Dedifferentiated amniotic fluid mesenchymal stem cell (primary cell): ENCODE measurements around the gene TSPAN7.

Source experiments
- DNase-seq: peaks from one replicate; pipeline ENCODE4 v3.0.0-alpha.2; 2016; ENCODE audit errors: extremely low spot score

Gene TSPAN7

DNA sequence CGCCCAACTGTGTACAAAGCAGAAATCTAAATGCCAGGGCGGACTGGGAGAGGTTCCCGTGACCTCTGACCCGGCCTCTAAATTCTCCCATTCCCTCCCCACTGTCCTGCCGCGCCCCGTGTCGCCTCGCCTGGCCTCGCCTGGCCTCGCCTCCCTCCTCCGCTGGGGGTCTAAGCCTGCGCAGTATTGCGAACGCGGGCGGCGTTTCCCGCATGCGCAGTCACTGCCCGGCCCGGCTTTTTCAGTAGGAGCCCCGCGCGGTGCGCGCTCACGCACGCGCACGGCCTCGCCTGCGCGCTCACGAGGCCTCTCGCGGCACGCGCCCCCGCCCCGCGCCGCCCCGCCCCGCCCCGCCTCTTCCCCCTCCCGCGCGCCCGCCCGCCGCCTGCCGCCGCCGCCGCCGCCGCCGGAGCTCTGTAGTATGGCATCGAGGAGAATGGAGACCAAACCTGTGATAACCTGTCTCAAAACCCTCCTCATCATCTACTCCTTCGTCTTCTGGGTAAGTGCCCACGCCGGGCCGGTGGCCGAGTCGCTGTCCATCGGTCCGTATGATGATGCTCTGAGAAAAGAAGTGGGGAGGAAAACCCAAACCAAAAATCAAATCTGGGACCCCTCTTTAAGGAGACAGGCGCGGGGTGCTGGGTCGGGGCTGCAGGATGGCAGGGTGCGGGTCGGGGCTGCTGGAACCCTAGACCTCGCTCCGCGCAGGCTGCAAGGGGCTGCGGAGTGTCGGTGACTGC is at the start of gene TSPAN7:
TSS of gene TSPAN7 (plus strand) at position 417 of the 743 bp plus-strand sequence. CDS start at position 422, 5 bp downstream.
- DNase-seq, result no peak

DNA sequence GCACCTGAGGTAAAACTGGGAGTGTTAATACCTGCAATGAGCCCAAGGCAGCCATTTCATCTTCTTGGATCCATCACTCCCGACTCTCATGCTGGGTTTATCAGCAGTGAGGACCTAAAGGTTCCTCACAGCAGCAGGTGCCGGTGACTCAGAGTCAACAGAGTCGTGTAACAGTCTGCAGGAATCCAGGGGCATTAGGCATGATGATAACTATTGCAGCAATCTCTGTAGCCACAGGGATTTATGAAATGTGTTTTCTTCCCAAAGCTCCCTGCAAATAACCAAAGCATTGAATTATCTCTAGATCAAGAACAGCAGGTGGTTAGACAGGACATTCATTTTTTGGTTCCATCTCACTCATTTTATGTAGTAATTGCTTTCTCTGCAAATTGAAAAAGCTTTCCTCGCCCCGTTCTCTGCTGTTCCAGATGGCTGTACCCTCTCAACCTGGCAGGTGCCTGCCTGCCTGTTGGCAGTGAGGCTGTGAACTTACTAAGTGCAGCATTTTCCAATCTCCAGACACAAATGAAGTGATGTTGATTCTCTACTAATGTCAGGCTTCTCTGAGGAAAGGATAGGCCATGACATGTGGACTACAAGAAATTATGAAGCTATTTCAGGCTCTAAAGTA is 48.1 kb upstream of the TSPAN7 start:
- DNase-seq, result no peak

DNA sequence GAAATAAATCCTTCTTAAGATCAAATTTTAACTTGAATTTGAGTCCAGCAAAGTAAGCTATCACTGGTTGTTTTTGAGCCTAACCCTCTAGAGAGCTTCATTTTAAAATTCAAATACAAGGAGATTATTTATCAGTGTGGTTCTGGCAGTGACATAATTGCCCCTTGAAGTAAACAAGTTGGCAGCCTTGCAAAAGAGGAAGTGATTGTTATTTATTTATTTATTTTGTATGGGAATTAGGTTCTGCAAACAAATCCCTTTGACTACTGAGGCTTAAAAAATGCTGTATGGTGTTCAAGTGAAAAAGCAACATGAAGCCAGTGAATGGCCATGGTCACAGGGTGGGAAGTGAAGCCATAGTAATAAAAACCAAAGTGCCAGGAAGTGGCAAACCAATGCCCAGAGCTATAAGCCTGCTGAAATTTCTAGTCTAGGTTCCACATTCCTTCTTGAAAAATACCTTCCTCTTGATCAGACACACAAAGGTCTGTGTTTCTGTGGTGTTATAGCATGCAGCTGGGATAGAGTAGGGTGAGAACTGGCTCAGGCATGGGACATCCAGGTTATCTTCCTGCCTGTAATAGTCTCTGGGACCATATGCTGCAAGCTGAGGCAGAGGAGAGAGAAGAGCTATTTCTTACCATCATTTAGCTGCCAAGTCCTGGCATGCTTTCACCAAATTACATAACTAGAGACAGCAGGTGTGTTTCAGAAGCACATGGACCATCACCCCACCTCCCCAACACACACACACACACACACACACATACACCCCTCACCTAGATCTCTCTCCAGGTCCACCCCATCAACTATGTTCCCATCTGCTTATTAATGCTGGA is 47.1 kb upstream of the TSPAN7 start:
- no peak for DNase-seq

- DNase-seq, result no peak
Observed at GRCh38 chrX:38515291-38515690, 46.1 kb upstream of the TSPAN7 start.

DNA sequence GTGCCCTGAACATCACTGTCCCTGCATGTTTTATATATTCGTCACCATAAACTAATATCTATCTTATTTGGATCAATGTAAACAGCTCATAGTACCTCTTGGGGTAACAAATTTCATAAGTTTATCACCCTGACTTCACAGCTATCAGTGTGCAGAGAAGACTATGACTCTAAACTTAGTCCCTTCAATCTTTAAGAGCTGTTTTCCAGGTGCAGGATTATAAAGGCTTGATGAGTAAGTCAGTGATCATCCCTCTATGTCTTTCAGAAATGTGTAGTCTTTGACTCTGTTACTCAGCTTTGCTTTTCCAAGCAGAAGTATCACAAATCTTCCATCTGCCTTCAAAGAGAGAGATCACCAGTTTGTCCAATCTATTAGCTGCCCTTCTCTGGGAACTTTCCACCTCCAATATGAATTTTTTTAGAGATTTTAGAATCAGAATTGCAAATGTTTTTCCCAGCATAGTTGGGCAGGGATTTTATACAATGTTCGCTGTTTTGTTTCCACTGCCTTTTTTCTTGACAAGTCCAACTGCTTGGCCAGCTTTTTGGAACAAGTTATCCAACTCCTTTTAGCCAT is 45.1 kb upstream of the TSPAN7 start:
- DNase-seq, result no peak

DNA sequence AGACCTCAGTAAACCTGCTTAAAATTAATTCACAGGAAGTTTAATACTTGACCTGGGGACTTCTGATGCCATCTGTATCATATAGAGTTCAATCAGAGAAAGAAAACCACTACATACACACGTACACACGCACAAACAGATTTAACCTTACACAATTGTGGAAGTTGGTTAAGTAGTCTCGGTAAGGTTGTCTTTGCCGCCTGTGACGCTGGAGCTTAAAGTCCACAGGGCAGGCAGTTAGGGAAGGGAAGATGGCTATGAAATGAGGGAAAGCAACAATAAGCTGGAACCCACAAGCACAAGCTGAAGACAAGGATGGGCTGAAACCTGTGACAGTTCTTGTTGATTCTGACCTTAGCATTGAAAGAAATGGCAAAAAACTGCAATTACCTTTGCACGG is 41.7 kb upstream of the TSPAN7 start:
- no peak for DNase-seq

DNA sequence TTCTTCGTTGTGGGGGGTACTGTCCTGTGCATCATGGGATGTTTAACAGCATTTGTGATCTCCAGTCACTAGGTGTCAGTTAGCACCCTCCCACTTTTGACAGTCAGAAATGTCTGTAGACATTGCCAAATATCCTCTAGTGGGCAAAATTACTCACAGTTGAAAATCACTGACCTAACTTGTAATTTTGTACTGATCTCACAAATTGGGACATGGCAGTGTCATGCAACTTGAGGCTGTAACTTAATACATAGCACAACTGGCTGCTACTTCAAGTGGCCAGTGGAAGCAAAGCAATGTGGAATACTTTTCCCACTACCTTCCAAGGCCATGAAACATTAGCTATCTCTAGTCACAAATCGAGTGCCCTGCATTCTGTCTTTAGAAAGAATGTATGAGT is 23.2 kb upstream of the TSPAN7 start:
- DNase-seq, result no peak

DNA sequence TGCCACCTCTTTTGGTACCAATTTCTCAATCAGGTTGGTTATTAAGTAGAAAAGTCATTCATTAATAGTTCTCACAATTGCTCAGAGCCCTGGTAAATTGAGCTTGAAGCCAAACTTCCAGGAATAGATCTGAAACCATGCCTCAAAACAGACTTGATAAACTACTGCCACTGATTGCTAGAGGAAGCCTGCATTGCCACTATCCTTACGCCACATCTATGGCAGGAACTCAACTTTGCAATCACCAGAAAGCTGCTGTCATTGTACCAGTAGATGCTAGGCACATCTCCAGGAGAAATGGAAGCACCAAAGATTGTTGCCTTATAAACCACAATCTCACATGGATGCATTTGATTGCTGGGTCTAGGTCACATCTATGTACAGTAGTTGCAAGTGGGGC is 21.6 kb upstream of the TSPAN7 start:
- no peak for DNase-seq

- DNase-seq, result no peak
Observed at GRCh38 chrX:38548508-38548907, 12.8 kb upstream of the TSPAN7 start.

DNA sequence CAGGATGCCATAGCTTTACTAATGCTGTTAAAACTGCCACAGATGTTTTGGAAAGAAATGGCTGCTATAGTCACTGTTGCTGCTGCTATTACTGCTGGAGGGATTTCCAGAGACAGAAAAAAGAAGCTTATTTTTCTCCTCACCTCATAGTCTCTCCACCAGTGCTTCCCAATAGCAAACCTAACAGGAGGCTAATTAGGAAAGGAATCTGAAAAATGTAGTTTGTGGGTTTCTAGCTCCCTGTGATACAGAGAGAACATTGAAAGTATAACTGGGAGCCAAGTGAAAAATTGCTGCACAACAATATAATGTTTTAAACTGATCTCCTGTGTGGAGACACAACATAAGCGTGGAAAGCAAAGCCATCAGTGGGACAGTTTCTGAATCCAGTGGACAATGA is 8.6 kb upstream of the TSPAN7 start:
- no peak for DNase-seq

- DNase-seq, result no peak
Observed at GRCh38 chrX:38558686-38559085, 2.7 kb upstream of the TSPAN7 start.

DNA sequence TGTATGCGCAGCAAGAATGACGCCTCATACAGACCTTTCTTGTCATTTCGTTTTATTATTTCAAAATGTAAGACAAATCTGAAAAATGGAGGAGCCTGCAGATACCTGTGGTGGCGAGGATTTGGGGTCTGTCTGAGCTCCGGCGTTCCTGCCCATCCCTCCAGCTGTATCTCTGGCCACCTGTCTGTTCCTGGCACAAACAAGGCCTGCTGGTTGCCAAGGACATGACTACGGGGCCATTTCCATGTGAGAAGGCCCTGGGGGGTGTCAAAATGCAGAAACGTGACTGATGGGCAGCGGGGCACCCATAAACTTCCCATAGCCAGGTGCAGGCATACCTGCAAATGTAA is 591 bp upstream of the TSPAN7 start:
- no peak for DNase-seq

DNA sequence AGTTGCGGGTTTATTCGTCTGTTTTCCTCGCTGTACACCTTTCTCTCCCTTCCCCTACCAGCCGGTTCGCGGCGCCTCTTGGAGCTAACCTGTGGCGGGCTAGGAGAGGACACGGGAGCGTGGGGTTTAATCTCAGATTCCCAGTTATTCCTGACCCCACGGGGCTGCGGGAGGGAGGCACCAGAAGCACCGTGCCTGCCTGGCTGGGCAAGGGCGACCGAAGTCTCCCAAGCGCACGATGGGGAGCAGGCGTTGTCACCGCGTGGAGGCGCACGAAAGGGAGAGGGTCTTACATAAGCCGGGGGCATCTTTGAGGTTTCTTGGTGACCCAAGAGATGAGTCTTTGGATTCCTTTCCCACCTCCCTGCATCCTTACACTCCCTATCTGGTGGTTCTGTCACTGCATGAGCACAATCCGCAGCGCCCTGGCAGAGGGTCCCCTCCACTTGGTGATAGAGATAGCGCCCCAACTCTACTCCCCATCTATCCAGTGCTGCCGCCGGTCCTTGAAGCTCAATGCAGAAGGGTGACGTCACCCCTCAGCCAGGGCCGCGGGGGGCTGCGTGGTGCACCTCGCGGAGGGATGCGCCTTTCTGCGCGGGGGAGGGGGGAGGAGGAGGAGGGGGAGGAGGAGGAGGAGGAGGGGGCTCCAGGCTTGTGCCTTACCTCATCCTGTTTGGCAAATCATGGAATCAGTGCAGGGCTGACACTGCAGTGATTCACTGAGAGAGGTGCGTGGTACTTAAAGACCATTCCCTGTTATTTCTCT is 793 bp downstream of the TSPAN7 start:
- DNase-seq, result no peak

DNA sequence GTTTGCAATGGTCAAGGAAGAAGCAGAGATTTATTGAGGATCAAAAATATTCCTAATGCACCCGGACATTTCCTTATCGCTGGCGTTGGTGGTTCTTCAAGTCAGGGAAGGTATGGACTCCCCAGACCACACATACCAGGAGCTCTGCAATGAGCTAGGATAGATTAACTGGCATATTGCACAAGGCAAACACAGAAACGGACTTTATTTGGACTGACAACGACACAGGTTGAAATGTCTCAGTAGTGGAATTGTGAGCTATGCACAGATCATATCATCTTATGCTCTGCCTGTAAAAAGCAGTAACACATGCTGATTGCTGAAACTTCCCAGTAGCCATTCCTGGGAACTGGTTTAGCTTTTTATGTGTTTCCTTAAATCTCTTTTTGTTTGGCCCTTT is 1.7 kb downstream of the TSPAN7 start:
- no peak for DNase-seq

DNA sequence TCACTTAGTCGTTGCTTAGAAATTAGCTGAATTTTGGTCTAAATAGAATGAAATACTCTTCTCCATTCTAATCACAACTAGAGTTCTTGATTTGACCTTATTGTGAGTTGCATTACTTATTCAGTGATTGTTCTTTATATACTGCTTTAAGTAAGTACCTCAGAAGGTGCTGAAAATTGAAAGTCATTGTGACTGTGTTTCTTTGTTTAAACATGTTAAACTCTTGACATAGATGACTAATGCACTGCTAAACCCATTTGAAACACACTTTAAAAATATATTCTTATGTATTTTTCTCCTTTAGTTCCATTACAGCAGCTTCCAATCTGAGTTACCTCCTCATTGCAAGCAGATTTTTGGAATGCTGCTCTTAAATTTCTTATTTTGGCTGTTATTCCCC is 9.1 kb downstream of the TSPAN7 start:
- no peak for DNase-seq

DNA sequence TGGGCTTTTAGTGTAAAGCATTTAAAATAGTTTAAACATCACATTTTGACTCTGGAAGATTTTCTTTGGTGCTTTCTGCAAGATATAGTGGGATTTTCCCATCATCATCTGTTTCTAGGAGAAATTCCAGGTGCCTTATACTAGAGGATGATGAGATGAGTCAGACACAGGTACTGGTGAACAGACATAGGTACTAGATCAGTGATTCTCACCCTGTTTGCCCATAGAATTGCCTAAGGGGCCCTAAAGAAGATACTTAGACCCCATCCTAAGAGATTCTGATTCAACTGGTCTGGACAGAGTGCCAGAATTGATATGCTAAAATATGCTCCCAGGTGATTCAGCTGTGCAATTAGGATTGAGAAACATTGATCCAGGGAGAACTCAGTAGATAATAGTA is 9.7 kb downstream of the TSPAN7 start:
- DNase-seq, result no peak

DNA sequence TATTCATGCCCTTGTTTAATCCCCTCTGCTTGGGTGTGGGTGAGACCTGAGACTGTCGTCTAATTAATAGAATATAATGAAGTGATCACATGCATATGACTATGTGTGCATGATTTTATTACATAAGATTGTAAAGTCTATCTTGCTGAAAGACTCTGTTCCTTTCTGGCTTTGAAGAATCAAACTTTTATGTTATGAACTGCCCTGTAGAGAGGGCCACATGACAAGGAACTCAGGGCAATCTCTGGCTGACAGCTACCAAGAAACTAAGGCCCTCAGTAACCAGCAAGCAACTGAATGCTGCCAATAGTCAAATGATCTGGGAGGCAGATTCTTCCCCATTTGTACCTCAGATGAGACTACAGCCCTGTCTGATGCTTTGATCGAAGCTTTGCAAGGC is 13.5 kb downstream of the TSPAN7 start:
- no peak for DNase-seq

DNA sequence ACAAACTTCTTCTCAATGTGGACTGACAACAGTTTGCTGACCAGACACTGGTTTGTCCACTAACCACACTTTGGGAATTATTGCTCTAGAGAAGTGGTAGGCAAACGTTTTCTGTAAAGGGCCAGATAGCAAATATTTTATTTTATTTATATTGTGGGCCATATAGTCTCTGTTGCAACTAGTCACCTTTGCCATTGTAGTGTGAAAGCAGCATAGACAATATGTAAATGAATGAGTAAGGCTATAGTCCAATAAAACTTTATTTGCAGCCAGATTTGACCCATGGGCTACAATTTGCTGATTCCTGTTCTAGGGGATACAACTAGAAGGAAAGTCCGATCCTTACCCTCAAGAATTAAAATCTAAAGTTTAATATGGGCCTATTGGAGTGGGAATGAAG is 14.5 kb downstream of the TSPAN7 start:
- DNase-seq, result no peak

DNA sequence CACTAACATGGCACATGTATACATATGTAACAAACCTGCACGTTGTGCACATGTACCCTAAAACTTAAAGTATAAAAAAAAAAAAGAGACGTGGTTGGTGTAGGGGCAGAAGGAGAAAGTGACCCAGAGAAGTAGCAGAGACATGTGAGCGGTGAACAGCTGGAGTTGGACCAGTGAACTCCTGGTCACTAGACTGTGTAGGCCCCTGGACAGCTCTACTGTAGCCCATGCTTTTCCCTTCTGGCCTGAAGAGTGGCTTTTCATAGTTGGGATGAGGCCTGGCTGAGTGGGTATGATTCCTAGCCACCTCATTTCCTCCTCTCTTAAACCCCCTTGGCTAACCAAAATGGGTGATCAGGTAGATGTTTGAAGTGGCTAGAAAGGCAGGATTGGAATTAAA is 16.4 kb downstream of the TSPAN7 start:
- DNase-seq, result no peak

DNA sequence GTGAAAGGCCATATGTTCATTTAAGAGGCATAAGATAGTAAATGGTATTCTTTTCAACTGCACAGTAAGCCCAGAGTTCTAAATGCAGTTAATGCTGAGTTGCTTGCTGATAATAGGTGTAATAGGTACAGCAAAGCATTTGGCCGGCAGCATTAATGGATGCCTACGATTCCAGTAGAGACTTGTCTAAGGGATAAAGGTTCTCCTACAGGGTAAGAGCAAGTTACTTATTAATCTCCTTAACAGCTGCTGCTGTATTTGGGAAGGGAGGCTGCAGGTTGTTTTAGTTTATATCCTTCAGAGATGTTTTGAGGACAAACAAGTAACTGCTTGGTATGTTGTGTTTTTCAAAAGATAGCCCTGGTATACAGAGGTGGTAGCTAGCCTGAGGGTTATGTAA is 16.8 kb downstream of the TSPAN7 start:
- no peak for DNase-seq

- DNase-seq, result no peak
Observed at GRCh38 chrX:38583181-38583580, 21.8 kb downstream of the TSPAN7 start.

DNA sequence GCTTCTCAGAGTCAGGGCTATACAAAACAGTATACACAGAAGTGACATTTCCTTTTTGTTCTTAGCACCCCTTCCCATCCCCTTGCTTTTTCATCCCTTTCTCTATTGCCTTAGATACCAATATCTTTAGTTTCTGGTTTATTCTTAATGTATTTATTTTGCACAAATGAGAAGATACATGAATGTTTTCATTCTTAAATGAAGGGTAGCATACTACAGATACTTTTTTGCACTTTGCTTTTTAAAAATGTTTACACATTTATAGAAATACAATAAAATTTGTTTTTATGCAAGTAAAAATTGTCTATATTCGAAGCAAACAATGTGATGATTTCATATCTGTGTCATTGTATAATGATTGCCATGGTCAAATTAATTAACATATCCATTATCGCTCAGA is 33.1 kb downstream of the TSPAN7 start:
- no peak for DNase-seq
